T-helper 1 cell treated with Interleukin-12 subunit alpha and Interleukin-12 subunit beta and Interleukin-4 antibody, amounts not matched to agents 30 ng/mL and 1 ng/mL, for 36 hours (primary cell): ENCODE data around the gene S100A16. TPM values are rescaled to one million over a fixed set of nuclear protein-coding genes. Genes with fewer than 3 reads are reported as not detected.

ENCODE experiments used
- intact Hi-C: fragments of 100-400 bp; cut with micrococcal nuclease; formaldehyde crosslinking; loops from one replicate; pipeline ENCODE4 v1.15.1; 2024
- total RNA-seq: library from RNA; stranded (reverse); gene quantifications from 2 replicates; pipeline ENCODE4 v1.2.3, GENCODE V29; 2022

The S100A16 gene
- total RNA-seq, 1 donor from 2014 or later: not detected

- intact Hi-C loops: no loop called here
Observed at GRCh38 chr1:153638261-153638660, 25.3 kb upstream of the S100A16 start.

GRCh38 chr1:153636312-153636711 lies 23.4 kb upstream of the S100A16 start:
- intact Hi-C loops: no loop called here

- intact Hi-C loops: no loop called here
Observed at GRCh38 chr1:153635872-153636271, 22.9 kb upstream of the S100A16 start.

- intact Hi-C loops: loop anchor here (1.0 to 5.0 kb wide), 12 partner anchors 24 to 638 kb away; partner anchors contain the start of genes CREB3L4, HAX1, INTS3 and RPS27
Observed at GRCh38 chr1:153633754-153634665, 21.1 kb upstream of the S100A16 start, which contains the start of gene CHTOP. Gene CHTOP, plus strand, starts transcription at chr1:153634066. Its CDS starts 2,523 bp downstream, at chr1:153636589.

DNA sequence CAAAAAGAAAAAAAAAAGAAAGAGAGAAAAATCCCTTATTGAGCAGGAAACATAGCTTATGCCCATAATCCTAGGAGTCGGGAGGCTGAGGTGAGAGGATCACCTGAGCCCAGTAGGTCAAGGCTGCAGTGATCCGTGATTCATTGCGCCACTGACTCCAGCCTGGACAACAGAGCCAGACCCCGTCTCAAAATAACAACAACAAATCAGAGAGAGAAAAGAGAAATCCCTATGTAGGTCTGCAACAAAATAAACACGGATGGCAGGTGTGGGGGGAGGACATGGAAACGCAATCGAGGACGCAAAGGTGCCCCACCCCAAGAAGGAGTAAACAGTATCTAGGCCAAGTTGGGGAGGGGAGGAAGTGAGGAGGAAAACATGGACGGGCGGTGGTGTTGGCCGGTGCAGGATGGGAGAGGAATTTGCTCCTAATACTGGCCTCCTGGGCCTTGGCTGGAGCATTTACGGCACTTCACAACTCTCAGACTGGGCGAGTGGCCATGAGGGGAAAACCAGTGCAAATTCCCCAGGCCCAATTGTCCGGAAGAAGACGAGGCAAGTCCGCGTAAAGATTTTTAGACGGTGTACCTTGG lies 20.3 kb upstream of the S100A16 start:
- intact Hi-C loops: loop anchor here (1.0 to 5.0 kb wide), 6 partner anchors 95 to 639 kb away; partner anchors contain the start of genes CREB3L4, HAX1, INTS3 and RPS27

DNA sequence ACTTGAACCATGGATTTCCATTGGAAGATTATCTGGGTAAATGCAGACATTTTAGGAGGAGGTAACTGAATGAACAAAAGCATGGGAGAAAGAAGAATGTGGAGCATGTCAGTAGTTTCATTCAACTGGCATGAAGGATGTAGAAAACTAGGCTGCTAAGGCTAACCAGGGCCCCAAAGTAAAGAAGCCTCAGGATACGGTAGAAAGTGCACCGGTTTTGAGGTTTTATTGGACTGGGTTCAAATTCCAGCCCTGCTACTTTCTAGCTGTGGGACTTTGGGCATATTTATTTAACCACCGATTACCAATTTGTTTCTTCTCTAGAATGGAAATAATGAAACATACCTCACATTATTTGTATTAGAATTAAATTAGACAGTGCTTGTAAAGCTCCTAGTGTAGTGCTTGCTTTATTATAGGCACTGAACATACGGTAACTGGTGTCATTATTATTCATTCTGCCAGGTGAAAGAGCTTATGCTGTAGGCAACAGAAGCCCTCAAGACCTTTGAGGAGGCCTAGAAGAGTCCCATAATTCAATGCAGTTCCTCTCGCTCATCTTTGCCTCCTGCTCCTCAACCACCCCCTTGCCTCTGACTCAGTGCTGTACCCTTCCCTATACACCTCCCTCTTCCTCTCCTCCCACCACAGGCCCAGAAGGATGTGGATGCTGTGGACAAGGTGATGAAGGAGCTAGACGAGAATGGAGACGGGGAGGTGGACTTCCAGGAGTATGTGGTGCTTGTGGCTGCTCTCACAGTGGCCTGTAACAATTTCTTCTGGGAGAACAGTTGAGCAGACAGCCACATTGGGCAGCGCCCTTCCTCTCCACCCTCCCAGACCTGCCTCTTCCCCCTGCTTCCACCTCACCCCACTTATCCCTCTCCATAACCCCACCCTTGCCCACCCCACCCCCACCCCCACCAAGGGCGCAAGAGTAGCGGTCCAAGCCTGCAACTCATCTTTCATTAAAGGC lies 18.4 kb upstream of the S100A16 start:
- intact Hi-C loops: loop anchor here (5.0 kb wide), 3 partner anchors 116 to 641 kb away; partner anchors contain the start of genes CREB3L4 and HAX1

DNA sequence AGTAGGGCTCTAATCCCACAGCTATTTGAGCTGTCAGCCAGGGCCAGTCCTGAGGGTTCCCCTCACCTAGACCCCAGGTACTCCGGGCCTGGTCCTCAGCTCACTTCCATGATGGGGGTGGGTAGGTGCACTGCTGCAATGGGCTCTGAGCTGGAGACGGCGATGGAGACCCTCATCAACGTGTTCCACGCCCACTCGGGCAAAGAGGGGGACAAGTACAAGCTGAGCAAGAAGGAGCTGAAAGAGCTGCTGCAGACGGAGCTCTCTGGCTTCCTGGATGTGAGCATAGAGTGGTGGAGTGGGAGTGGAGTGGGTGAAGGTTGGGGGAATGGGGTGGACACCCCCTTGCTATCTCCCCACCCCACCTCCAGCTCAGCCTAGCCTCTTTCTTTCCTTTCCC lies 17.4 kb upstream of the S100A16 start:
- intact Hi-C loops: loop anchor here (5.0 kb wide), 3 partner anchors 117 to 642 kb away; partner anchors contain the start of genes CREB3L4 and HAX1

DNA sequence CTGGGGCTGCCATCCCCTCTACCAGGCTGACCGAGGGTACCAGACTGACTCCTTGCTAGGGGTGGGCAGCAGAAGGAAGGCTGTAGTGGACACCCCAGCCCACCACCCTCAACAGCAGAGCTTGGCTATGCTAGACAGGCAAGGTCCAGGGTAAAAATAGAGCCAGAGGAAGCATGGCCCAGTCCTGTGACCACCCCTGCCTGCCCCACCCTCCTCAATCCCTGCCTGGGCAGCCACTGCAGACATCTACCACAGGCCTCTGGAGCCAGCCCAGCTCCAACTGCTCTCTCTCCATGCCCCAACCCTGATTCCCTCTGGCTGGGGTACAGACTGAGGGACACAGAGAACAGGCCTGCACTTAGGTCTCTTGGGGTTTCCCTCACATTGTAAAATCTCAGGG lies 17.0 kb upstream of the S100A16 start:
- intact Hi-C loops: loop anchor here (5.0 kb wide), 3 partner anchors 117 to 642 kb away; partner anchors contain the start of genes CREB3L4 and HAX1

DNA sequence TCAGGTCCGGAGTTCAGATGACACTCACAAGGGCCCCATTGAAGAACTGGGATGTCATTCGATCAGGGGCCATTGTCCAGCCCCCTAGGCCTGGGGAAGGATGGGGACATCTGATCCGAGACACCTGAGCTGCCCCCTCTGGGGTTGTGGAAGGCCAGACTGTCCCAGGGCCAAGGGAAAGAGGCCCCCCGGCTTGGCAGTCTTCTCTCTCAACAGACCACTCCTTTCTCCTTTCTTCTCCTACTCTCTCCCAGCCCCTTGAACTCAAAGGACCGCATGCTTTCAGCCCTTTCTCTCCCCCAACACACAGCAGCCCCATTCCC lies 16.4 kb upstream of the S100A16 start:
- intact Hi-C loops: no loop called here

DNA sequence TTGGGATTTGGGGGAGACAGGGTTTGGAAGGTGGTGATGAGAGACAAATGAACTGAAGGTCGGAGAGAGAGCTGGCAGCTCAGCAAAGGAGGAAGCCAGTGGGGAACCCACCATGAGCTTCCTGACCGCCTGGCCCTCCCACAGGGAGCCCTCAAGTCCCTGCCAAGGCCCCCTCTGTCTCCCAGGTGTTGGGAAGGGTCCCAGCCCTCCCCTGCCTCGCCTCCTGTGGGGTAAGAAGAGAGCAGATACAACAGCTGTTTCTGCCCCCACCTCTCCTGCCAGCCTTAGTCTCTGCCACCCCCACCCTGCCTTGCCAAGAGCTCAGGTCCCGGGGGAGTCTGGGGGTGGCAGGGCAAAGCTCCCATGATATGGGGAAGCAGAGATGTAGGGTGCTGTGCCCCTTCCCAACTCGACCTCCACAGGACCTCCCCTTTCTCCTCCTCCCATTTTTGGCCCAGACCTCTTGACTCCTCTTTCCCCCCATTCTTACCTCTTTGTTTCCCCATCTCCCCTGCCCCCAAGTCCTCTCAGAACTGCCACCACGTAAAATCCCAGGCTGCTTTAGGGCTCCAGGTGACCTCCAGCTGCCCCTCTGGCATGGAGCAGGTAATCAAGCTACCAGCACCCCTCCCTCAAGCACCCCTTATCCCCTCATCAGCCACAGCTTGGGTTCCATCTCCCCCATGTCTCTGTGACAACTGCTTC lies 15.9 kb upstream of the S100A16 start:
- intact Hi-C loops: no loop called here

- intact Hi-C loops: no loop called here
Observed at GRCh38 chr1:153627715-153628626, 15.0 kb upstream of the S100A16 start, which contains the start of gene S100A1. Gene S100A1, plus strand, starts transcription at chr1:153628434. Its CDS starts 2,088 bp downstream, at chr1:153630522.

DNA sequence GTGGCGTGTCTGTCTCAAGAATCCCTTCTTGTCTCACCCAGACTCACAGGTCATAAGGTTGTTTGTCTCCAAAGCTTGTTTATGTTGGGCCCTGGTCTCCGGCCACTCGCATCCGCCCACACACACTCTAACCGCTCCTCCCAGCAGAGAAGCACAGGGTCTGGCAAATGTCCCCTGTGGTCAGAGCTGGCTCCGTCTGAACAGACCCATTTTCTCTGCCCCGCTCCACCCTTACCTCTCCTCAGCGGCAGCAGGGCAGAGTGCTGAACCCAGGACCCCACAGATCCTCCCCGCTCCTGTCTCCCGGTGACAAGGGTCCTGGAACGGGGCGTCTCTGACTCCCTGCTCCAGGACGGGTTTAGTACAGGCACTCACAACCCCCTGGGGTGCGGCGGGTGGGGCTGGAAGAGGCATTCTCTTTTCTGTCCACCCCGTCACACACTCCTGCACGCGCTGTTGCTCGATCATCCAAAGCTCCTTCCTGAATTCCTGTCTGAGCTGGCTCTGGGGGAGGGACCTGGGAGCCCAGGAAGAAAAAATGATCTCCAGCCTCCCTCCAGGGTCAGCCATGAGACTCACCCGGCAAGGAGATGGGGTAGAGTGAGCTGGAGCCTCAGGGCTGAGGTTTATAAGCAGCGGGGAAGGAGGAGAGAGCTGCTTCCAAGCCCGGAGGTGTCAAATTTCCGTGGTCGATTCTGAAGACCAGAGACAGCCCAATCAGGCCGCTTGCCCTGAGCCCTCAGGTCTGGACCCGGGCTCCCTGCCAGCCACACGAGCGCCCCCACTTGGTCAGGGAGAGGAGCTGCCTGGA lies 14.2 kb upstream of the S100A16 start, which contains the start of gene S100A13:
S100A13 (minus strand) TSS at position 602 of the 811 bp plus-strand sequence. CDS start 1,033 bp downstream, outside the sequence.
- intact Hi-C loops: no loop called here

- intact Hi-C loops: no loop called here
Observed at GRCh38 chr1:153626477-153626903, 13.6 kb upstream of the S100A16 start.

DNA sequence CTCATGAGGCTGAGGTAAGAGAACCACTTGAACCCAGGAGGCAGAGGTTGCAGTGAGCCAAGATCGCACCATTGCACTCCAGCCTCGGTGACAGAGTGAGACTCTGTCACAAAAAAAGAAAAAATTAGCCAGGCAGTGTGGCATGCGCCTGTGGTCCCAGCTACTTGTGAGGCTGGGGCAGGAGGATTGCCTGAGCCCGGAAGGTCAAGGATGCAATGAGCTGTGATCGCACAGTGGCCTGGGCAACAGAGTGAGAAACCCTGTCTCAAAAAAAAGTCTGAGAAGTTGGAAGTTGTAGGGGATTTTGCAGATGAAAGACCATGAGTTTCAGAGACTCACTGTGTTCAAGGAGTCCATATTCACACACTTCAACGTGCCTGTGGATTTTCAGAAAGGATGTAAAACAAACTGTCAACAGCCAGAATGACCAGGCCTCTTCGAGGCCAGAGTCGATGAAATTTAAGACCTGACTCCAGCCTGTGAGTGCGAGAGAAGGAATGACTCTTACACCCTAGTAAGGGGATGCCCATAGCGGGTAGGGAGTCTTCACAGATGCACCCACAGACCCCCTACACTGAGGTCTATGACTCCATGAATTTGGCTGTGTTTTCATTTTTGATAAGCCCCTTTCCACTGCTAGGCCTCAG lies 12.2 kb upstream of the S100A16 start:
- intact Hi-C loops: no loop called here

DNA sequence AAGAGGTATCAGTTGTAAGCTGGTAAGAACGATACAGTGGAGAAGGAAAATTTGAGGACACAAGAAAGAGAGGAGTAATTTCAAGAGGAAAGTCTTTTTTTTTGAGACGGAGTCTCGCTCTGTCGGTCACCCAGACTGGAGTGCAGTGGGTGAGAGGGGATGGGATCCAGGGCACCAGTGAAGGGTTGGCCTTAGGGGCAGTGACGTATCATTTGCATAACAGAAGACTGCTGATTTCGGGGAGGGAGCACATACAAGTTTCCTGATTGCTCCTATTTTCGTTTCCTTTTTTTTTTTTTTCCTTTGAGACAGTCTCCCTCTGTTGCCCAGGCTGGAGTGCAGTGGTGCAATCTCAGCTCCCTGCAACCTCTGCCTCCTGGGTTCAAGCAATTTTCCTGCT lies 10.2 kb upstream of the S100A16 start:
- intact Hi-C loops: no loop called here

GRCh38 chr1:153619171-153619570 lies 6.2 kb upstream of the S100A16 start:
- intact Hi-C loops: no loop called here

GRCh38 chr1:153617663-153618062 lies 4.7 kb upstream of the S100A16 start:
- intact Hi-C loops: loop anchor here (1.0 kb wide), 5 partner anchors 45 to 265 kb away; no protein-coding TSS in a partner anchor
